ENCODE data around the gene NOTCH2. TPM values are rescaled to one million over a fixed set of nuclear protein-coding genes. Genes with fewer than 3 reads are reported as not detected.

NOTCH2 gene
- total RNA-seq, 2 experiments from 2014 or later = 78.0 to 89.2 TPM

DNA sequence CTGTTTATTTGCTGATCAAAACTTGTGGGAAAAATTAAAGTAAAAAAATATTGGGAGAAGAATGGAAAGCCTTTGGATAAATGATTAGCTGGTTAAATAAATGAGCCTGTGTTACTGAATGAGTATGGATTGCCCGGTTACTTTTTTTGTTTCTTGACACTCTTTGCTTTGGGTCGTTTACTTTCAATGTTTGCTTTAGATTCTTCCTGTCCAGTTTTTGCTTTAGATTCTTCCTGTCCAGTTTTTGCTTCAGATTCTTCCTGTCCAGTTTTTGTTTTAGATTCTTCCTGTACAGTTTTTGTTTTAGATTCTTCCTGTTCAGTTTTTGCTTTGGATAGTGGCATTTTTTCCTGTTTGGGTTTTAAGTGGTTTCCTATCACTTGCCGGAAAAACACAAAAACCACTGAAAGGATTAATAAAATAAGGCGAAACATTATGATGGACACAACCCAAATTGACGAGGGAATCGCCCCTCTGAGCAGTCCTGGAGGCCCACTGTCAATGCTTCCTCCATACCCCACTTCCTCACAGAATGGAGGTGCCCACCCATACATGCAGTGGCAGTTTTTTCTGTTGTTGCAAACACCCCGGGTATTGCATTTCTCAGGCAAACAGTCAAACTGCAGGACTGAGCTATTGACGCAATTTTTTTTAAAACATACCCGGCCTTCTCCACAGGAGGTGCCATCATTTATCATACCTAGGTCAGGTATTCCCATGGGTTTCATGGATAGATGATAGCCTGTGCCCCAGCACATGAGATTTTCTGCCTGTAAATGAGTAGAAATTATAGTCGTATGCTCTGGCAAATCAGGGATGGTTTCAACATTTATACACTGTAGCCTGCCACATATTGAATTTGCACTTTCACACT, 175.4 kb downstream of the NOTCH2 start:
- H3K4me1 Mint-ChIP-seq = peaks cover 39% of the 10 kb centered on the region
- POLR2A ChIA-PET = interaction anchor here (1.0 to 1.2 kb wide), 2 partner anchors 16 to 40 kb away, joined by 3 read pairs; no protein-coding TSS in a partner anchor
- peak overlapping the region; percentile 80 for H3K27ac Mint-ChIP-seq
- peaks cover 12% of the 10 kb centered on the region for H3K36me3 Mint-ChIP-seq
- no peak for DNase-seq
- H3K27me3 Mint-ChIP-seq = peaks cover 15% of the 10 kb centered on the region
- H3K4me3 Mint-ChIP-seq = peak overlapping the region; percentile 70
- H3K9me3 Mint-ChIP-seq = peaks cover 4% of the 10 kb centered on the region
- no peak for ATAC-seq (ENCODE audit: low read depth)

DNA sequence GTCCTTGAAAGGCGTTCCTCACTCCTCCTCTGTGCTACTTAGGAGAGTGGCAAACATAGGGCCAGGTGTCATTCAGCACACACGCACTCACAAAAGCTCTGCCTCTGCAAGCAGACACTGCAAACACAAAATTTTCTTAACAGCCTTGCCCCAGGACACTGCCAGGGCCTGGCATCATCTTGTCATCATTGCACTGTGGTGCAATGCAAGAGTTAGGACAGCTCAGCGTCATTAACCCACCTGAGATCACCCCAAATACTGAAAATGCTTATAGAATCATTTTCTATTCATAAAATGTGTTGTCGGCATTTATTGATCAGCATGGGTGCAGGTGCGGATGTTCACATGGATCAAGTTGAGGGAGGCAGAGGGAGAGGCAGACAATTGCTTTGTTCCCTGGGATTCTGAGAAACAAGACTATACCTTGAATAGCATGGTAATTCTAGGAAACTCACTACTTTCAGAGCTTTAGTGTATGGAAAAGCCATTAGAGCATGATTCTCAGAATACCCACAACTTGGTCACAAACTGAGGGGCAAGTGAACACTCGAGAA, 176.1 kb downstream of the NOTCH2 start:
- Mint-ChIP-seq H3K4me1 (peaks cover 39% of the 10 kb centered on the region), H3K36me3 (peaks cover 20% of the 10 kb centered on the region), H3K4me3 (peak overlapping the region; percentile 70), H3K27ac (peak overlapping the region; percentile 80), H3K9me3 (peaks cover 9% of the 10 kb centered on the region), H3K27me3 (peaks cover 15% of the 10 kb centered on the region)
- POLR2A ChIA-PET = interaction anchor here (1.0 to 1.2 kb wide), 2 partner anchors 17 to 41 kb away, joined by 3 read pairs; no protein-coding TSS in a partner anchor
- peak; percentile 43 for DNase-seq
- peak; percentile 91 for ATAC-seq (ENCODE audit: low read depth)

DNA sequence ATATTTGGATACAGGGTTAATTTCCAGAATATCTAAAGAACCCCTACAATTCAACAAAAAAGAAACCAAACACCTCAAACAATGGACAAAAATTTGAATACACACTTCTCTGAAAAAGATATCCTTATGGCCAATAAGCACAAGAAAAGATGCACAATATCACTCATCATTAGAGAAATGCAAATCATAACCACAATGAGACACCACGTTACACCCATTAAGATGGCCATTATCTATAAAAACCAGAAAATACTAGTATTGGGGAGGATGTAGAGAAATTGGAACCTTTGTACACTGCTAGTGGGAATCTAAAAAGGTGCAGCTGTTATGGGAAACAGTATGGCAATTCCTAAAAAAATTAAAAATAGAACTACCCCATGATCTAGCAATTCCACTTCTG, 178.1 kb downstream of the NOTCH2 start:
- POLR2A ChIA-PET = no interaction called here

DNA sequence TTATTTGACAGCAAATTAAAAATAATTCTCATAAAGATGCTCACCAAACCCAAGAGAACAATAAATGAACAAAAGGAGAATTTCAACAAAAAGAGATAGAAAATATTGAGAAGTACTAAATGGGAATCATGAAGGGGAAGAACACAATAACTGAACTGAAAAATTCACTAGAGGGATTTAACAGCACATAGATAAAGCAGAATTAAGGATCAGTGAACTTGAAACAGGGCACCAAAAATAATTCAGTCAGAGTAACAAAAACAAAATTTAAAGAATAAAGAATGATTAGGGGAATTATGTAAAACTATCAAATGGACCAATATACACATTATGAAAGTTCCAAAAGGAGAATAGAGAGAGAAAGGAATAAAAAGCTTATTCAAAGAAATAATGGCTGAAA, 181.0 kb downstream of the NOTCH2 start:
- no peak for ATAC-seq (ENCODE audit: low read depth)
- Mint-ChIP-seq H3K36me3 (peaks cover 21% of the 10 kb centered on the region), H3K9me3 (peaks cover 12% of the 10 kb centered on the region), H3K27ac (no peak overlapping the region), H3K4me3 (no peak overlapping the region), H3K27me3 (peaks cover 28% of the 10 kb centered on the region), H3K4me1 (peaks cover 27% of the 10 kb centered on the region)
- POLR2A ChIA-PET = no interaction called here
- no peak for DNase-seq

More for the DNA sequence above, 178.1 kb downstream of the NOTCH2 start:
- Mint-ChIP-seq H3K27ac (no peak overlapping the region), H3K9me3 (peaks cover 12% of the 10 kb centered on the region), H3K36me3 (peaks cover 25% of the 10 kb centered on the region), H3K4me3 (no peak overlapping the region), H3K4me1 (peaks cover 39% of the 10 kb centered on the region), H3K27me3 (peaks cover 18% of the 10 kb centered on the region)
- DNase-seq (no peak), ATAC-seq (ENCODE audit: low read depth) (no peak)

DNA sequence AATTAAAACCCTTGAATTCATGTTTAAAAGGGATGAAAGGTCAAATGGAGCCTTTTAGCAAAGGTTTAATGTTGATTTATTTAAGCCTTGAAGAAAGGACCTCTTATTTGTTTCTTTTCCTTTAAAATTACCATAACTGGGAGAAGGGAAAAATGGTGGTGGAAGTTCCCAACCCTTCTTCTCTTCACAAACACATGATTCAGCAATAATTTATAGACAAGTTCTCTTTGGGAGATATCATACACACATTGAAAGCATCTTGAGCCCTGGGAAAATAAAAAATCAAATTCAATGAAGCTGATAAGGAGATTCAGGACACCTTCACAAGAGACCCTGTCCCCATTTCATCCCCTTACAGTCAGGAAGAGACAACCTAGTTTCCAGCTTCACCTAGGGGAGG, 182.0 kb downstream of the NOTCH2 start:
- Mint-ChIP-seq H3K27ac (no peak overlapping the region), H3K4me1 (peaks cover 17% of the 10 kb centered on the region), H3K4me3 (no peak overlapping the region), H3K36me3 (peaks cover 21% of the 10 kb centered on the region), H3K27me3 (peaks cover 28% of the 10 kb centered on the region), H3K9me3 (peaks cover 12% of the 10 kb centered on the region)
- POLR2A ChIA-PET = no interaction called here
- DNase-seq (no peak), ATAC-seq (ENCODE audit: low read depth) (no peak)

DNA sequence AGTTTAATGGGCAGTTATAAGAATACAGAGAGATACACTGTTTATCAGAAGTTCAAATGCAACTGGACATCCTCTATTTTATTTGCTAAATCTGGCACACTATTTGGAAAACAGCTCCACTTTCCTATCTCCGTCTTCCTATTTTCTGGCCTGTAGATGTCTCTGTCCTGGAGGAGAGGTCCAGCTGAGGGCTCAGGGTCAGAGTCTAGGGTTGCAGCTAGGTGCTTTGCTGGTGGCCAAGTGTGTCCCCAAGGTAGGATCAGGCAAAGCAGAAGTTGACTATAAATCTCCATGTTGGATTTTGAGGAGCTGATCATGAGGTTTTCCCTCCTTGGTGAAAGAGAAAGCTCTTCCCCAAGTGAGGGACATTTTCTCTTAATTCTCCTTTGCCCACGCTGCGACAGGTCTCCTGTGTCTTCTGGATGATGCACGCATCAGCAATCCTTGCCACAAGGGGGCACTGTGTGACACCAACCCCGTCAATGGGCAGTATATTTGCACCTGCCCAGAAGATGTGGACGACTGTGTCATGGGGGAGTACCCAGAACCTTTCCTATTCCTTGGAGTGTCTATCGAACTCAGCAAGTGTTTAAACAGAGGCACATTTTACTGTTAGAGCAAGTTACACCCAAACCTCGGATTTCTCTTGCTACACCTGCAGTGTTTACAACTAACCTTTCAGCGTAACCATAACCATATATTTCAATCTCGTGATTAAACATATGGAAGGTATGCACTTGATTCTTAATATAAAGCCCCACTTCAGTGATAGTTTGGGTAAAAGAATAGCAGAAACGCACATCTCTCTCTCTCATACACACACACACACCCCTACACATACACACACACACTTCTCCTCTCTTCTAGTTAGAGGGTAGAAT, 183.3 kb downstream of the NOTCH2 start:
- DNase-seq (peak; percentile 67), ATAC-seq (ENCODE audit: low read depth) (peak; percentile 60)
- peaks cover 24% of the 10 kb centered on the region for H3K27me3 Mint-ChIP-seq
- no peak overlapping the region for H3K27ac Mint-ChIP-seq
- no peak overlapping the region for H3K4me3 Mint-ChIP-seq
- H3K9me3 Mint-ChIP-seq = peaks cover 9% of the 10 kb centered on the region
- POLR2A ChIA-PET = no interaction called here
- peaks cover 8% of the 10 kb centered on the region for H3K4me1 Mint-ChIP-seq
- peaks cover 17% of the 10 kb centered on the region for H3K36me3 Mint-ChIP-seq

DNA sequence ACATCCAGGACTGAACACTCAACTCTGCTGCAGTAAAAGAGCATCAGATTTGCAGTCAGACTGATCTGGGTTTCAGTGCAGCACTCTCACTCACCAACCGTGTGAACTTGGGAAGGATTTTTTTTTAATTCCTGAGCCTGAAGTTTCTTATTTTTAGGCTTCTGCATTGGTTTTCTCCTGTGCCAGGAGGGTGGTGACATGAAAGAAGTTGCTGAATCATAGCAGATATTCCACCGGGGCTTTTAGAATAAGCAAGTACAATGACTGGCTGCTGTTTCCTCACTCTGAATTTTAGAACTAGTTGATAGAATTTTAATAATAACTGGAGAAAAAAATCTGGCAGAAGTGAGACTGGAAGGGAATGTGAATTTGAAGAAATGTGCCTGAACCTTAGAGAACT, 184.8 kb downstream of the NOTCH2 start:
- POLR2A ChIA-PET = no interaction called here
- peaks cover 5% of the 10 kb centered on the region for H3K4me1 Mint-ChIP-seq
- no peak overlapping the region for H3K27ac Mint-ChIP-seq
- DNase-seq = no peak
- H3K36me3 Mint-ChIP-seq = peaks cover 17% of the 10 kb centered on the region
- no peak overlapping the region for H3K4me3 Mint-ChIP-seq
- ATAC-seq (ENCODE audit: low read depth) = no peak
- H3K9me3 Mint-ChIP-seq = peaks cover 9% of the 10 kb centered on the region
- H3K27me3 Mint-ChIP-seq = peaks cover 31% of the 10 kb centered on the region

DNA sequence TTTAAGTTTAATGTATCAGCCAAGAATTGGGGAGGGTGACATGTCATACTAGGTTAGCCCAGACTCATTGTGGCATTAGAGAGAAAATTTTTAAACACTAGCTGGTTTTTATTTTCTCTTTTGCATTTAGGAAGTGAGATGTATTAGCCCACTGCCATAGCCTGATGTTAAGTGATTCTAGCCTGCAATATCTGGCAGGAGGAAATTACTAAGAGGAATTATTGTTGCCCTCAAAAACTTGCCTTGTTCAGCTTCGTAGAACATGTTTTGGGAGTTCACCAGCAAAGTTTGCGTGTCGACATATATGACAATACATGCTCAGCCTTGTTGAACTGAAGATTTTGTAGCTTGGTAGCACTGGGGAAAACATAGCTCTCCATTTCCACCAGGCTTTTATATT, 185.6 kb downstream of the NOTCH2 start:
- Mint-ChIP-seq H3K9me3 (peaks cover 8% of the 10 kb centered on the region), H3K27me3 (peaks cover 28% of the 10 kb centered on the region), H3K4me3 (no peak overlapping the region), H3K4me1 (peaks cover 5% of the 10 kb centered on the region), H3K27ac (no peak overlapping the region), H3K36me3 (peaks cover 11% of the 10 kb centered on the region)
- ATAC-seq (ENCODE audit: low read depth) = no peak
- DNase-seq = no peak
- POLR2A ChIA-PET = no interaction called here

DNA sequence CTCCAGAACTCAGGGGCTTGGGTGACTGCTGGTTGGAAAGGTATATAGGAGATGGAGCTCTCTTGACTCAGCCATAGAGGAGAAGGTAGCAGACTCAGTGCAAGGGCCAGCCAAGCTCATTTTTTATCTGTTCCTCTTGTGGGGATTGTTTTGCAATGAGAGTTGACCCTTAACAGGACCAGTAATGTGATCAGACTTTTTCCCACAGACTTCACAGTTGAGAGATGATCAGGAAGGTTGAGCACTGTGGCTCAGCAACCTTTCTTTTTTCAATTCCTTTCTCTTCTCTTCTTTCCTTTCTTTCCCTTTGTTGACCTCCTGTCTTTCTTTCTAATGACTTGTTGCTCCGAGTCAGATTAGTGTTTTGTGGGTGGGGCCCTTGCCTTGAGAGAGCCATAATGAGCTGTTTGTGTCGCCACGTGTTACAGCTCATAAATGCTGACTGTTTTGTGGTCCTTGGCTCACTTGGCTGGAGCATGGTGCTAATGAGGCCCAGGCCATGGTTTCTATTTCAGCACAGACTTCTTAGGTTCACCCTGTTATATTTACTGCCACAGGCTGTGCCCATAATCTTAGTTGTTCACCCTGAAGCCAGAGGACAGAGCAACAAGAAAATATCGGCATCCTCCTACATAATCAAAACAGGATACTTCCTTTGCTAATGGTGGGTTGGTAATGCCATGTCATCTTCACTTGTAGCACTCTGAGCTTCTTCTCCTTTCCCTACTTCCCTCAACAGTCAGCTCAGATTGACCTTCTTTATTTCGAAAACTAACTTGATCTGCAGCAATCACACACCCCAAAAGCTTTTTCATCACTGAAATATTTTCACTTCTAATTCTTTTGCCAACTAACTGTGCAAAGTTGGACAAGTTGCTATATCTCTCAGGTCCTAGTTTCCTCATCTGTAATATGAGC, 187.1 kb downstream of the NOTCH2 start:
- H3K9me3 Mint-ChIP-seq = no peaks in the 10 kb centered on the region
- POLR2A ChIA-PET = no interaction called here

DNA sequence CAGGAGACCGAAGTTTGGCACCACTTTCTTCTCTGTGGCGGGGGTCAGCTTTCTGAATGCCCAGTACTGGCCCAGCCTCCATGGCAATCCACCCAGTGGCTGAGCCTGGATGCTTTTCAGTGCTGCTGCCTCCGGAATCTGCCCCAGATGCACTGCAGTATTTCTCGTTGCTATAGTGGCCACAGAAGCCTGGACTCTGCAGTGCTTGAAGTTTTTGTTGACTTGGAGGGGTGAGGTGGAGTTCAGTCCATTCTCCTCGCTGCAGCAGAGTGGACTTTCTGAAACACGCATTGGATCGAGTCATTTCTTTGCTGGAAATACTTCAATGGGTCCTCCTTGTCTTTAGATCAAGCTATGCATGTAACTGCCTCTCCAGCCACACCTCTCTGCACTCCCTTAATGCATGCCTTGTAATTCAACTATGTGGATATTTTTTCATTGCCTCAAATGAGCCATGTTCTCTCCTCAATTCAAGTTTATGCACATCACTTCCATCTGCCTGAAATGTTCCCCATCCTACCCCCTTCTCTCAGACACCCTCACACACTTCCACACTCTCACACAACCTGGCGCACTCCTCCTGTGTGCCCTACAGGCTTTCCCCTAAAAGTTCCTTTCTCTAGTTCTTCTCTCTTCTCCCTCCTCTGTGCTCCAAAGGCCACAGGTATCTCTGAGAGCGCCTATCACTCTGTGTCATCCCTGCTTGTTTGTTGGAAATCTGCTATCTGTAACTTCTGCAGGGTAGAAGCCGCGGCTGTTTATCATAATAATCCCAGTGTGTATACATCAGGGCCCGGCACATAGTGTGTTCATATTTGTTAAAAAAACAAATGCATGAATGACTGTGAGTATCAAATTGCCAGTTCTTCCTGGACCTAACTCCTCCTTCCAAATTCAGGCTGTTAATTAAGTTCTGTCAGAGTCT, 189.7 kb downstream of the NOTCH2 start:
- POLR2A ChIA-PET = no interaction called here
- no peak for DNase-seq
- Mint-ChIP-seq H3K27me3 (peaks cover 20% of the 10 kb centered on the region), H3K4me1 (no peaks in the 10 kb centered on the region), H3K9me3 (no peaks in the 10 kb centered on the region), H3K4me3 (no peak overlapping the region), H3K27ac (no peak overlapping the region), H3K36me3 (no peaks in the 10 kb centered on the region)
- ATAC-seq (ENCODE audit: low read depth) = no peak

More for the DNA sequence above, 187.1 kb downstream of the NOTCH2 start:
- H3K36me3 Mint-ChIP-seq = peaks cover under 1% of the 10 kb centered on the region
- H3K4me1 Mint-ChIP-seq = peaks cover 5% of the 10 kb centered on the region
- ATAC-seq (ENCODE audit: low read depth) (no peak), DNase-seq (no peak)
- no peak overlapping the region for H3K4me3 Mint-ChIP-seq
- H3K27ac Mint-ChIP-seq = no peak overlapping the region
- H3K27me3 Mint-ChIP-seq = peaks cover 30% of the 10 kb centered on the region

DNA sequence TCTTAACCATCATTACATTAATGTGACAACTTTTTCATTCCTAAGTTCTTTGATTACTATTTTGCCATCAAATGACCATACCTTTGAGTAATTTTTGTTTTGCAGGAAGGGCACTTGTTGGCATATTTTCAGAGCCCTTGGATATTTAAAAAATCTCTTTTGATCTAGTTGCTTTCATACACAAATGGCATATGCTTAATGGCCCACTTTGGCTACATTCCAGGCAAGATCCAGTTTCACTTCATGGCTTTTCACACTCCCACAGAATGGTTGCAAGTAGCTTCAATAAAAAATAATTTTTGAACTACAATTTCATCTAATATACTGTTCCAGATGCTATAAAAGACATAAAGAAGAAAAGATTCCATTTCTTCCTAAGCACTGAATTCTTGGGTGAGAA, 191.3 kb downstream of the NOTCH2 start:
- no peaks in the 10 kb centered on the region for H3K9me3 Mint-ChIP-seq
- ATAC-seq (ENCODE audit: low read depth) = no peak
- H3K4me1 Mint-ChIP-seq = peaks cover 4% of the 10 kb centered on the region
- no peak overlapping the region for H3K4me3 Mint-ChIP-seq
- H3K27ac Mint-ChIP-seq = no peak overlapping the region
- H3K36me3 Mint-ChIP-seq = no peaks in the 10 kb centered on the region
- peaks cover 28% of the 10 kb centered on the region for H3K27me3 Mint-ChIP-seq
- no peak for DNase-seq
- POLR2A ChIA-PET = no interaction called here

DNA sequence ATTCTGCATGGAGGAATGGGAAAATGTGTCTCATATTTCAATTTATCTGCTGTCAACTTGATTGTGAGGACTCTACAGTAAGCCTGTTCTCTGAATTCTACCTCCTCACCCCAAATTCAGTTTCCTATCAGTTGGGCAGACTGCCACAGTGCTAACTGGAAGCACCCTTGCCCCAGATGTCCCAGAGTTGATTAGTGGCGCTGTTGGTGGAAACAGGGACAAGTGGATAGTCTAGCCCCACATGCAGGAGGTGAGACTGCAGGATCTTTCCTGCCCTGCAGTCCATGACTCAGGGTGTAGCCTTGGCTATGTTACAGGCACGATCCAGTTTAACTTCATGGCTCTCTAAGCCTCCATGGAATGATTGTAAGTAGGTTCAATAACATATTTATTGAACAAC, 195.3 kb downstream of the NOTCH2 start:
- Mint-ChIP-seq H3K9me3 (no peaks in the 10 kb centered on the region), H3K4me1 (peaks cover 11% of the 10 kb centered on the region), H3K36me3 (no peaks in the 10 kb centered on the region), H3K27ac (no peak overlapping the region), H3K27me3 (peaks cover 35% of the 10 kb centered on the region), H3K4me3 (no peak overlapping the region)
- DNase-seq = no peak
- POLR2A ChIA-PET = interaction anchor here (0.6 kb wide), 1 partner anchor 18 kb away, joined by 5 read pairs; no protein-coding TSS in a partner anchor
- no peak for ATAC-seq (ENCODE audit: low read depth)

All from activated naive CD8-positive, alpha-beta T cell treated with anti-CD3 and anti-CD28 coated beads, Interleukin-2, amount 10 ng/mL, durations not matched to agents 7 days and 5 days (primary cell).